ENCODE results near the gene LDHB.

- no peak for TF ChIP-seq POLR2AphosphoS5 (IDR thresholded peaks at IDR 0.05; ENCODE audit: low read depth, low read length)
- TF ChIP-seq SIN3A (IDR thresholded peaks at IDR 0.05; ENCODE audit: borderline replicate concordance, insufficient read depth, low read length), result no peak
- TF ChIP-seq TAF1 (IDR thresholded peaks at IDR 0.05; ENCODE audit: borderline replicate concordance, insufficient read depth, low read length), result no peak
- TF ChIP-seq, protein P1, sequence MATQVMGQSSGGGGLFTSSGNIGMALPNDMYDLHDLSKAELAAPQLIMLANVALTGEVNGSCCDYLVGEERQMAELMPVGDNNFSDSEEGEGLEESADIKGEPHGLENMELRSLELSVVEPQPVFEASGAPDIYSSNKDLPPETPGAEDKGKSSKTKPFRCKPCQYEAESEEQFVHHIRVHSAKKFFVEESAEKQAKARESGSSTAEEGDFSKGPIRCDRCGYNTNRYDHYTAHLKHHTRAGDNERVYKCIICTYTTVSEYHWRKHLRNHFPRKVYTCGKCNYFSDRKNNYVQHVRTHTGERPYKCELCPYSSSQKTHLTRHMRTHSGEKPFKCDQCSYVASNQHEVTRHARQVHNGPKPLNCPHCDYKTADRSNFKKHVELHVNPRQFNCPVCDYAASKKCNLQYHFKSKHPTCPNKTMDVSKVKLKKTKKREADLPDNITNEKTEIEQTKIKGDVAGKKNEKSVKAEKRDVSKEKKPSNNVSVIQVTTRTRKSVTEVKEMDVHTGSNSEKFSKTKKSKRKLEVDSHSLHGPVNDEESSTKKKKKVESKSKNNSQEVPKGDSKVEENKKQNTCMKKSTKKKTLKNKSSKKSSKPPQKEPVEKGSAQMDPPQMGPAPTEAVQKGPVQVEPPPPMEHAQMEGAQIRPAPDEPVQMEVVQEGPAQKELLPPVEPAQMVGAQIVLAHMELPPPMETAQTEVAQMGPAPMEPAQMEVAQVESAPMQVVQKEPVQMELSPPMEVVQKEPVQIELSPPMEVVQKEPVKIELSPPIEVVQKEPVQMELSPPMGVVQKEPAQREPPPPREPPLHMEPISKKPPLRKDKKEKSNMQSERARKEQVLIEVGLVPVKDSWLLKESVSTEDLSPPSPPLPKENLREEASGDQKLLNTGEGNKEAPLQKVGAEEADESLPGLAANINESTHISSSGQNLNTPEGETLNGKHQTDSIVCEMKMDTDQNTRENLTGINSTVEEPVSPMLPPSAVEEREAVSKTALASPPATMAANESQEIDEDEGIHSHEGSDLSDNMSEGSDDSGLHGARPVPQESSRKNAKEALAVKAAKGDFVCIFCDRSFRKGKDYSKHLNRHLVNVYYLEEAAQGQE (IDR thresholded peaks at IDR 0.05; ENCODE audit: insufficient read depth in 1 of 2, low read depth in 2 of 2, low read length in 2 of 2), result no peak
Observed at GRCh38 chr12:21600196-21600595, 57.4 kb downstream of the LDHB start.

All from PFSK-1 (cell line).